GM19455 (cell line): ENCODE results near the gene SAMD4A.
"Not testable (repeated sequence)": the region's sequence is repeated elsewhere in the genome, so short reads cannot be mapped to it uniquely, and the experiment has no call there.

Source experiments
- ATAC-seq: cut with Tn5 transposase; IDR thresholded peaks from one replicate; pipeline ENCODE4 v1.9.1; 2021; ENCODE audit not compliant: unreplicated experiment

The SAMD4A gene

DNA sequence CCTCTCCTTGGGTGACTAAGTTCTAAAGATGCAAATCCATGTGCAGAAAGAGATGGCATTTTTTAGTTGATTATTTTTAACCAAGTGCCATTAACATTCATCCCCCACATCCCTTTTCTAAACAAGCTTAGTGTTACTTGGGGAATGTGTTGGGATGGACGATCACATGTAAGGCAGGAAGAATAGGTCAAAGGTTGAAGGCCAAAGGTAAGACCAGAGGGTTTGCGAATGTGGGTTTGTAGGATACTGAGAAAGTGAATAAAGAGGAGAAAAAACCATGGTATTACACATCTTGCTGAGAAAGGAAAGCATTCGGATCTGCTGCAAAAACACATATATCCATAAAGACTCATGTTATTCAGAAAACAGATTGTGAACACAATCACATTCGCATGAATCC, 224.1 kb downstream of the SAMD4A start:
- no peak for ATAC-seq

GRCh38 chr14:54792288-54792687, 225.4 kb downstream of the SAMD4A start:
- ATAC-seq, result no peak

DNA sequence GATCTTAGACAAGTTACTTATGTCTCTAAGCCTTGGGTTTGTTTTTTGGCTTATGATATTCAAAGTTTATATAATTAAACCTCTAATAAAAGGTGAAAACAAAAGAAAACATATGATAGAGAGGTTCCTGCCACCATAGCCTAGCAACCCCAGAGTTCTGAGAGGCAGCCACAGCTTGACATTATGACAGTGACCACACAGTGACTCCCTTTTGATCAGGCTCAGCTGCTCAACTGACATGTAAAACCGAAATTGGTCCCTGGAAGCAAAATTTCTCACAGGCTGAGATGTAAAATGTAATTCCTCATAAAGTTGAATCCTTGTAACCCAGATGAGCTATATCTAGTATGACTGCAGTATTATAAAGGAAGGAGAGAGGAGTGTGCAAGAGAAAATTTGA, 227.2 kb downstream of the SAMD4A start:
- ATAC-seq, result no peak

GRCh38 chr14:54794796-54795195, 227.9 kb downstream of the SAMD4A start:
- ATAC-seq, result no peak

DNA sequence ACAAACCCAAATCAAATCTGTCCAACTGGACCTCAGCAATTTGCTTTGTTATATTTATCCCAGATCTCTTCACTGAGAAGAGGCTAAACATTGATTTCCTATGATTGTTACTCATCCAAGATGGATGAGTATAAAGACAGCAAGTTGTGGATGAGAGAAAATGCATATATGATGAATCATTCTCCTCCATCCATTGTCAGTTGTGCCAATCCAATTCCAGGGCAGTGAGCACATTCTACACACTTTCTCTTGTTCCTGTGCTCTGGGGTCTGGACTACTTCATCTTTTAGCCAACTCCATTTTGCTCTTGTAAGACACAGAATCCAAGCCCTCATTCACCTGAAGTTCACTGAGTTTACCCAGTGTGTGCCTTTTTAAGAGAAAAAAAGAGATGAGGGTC, 230.0 kb downstream of the SAMD4A start:
- ATAC-seq, result no peak

DNA sequence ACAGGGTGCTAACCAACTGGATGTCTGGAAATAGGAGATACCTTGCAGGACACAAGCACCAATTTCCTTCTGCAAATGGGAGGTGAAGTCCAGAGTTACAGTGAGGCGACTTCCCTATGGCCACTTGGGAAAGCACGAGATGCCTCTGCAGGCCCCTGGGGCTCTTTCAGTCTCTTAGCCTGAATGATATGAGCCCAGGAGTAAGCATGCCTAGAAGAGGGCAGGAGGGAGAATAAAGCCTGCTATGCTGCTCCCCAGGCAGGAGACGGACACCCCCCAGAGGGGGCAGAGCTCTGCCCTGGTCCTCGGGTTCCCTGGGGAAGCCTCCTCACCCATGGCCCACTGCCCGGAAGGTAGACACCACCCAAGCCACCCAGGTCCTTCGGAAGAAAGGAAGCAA, 230.6 kb downstream of the SAMD4A start:
- ATAC-seq, result no peak

GRCh38 chr14:54797986-54798385, 231.1 kb downstream of the SAMD4A start:
- ATAC-seq, result no peak

GRCh38 chr14:54798465-54799124, 231.7 kb downstream of the SAMD4A start:
- no peak for ATAC-seq

DNA sequence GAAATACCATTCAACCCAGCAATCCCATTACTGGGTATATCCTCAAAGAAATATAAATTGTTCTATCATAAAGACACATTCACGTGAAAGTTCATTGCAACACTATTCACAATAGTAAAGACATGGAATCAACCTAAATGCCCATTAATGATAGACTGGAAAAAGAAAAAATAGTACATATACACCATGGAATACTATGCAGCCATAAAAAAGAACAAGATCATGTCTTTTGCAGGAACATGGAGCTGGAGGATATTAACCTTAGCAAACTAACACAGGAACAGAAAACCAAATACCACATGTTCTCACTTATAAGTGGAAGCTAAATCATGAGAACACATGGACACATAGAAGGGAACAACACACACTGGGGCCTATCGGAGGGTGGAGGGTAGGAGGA, 234.6 kb downstream of the SAMD4A start:
- ATAC-seq, result not testable (repeated sequence)

- no peak for ATAC-seq
Observed at GRCh38 chr14:54803396-54803795, 236.5 kb downstream of the SAMD4A start.

DNA sequence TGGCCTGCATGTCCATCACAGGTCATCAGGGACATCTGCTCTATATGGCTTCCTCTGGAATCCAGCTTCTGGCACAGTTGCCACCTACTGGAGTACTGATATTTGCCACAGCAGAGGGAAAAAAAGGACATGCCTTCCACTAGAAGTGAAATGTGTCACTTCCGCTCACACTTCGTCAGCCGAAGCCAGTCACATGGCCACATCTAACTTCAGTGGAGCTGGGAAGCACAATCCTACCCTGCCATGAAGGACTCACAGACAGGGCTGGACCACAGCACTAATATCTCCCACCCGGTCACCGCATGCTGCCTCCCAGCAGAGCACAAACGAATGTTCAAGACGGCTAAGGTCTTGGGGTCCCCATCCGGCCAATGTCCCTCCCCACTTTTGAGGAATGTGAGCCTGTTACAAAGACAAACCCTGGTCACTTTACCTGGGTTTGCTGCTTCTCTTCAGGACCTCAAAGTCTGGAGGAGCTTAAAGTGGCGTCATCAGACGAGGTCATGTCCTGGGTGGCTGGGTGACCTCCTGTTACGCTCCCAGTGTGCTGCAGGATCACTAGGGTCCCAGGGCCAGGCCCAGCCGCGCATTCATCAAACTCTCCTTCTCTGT, 237.1 kb downstream of the SAMD4A start:
- no peak for ATAC-seq

DNA sequence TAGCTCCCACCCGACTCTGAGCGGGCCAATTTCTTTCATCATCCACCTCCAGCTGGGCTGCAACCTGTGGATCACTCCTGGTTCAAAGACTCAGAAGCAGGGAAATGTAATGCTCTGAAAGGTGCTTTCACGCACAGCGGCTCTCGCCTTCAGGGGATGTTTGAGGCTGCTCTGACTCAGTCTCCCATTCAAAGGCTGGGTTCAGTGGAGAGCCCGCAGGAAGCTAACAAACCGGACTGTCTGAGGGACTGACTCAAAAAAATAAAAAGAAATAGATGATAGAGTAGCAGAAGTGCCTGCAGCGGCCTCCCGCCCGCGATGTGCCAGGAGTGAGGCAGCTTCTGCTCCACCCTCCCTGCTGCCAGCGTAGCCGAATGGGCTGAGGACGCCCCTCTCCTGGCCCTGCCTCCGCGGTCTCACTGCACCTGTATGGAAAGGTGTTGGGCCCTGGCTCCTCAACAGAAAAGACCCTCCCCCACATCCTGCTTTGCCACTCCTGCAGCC, 237.7 kb downstream of the SAMD4A start:
- no peak for ATAC-seq

DNA sequence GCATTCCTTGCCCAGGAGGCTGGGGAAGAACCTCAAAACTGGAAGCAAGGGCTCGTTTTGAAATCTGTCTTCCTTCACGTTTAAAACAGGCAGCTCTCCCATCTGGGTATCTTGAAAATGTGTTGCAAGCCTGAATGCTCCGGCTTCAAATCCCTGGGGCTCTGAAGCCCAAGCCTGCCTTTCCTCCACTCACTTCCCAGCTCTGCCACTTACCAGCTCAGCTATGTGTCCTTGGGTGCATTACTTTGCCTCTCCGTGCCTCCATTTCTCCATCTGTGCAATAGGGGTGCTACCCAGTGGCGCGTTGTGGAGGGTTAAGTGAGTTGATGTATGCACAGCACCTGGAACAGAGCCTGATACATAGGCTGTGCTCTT, 238.1 kb downstream of the SAMD4A start:
- ATAC-seq, result no peak

GRCh38 chr14:54805445-54806322, 238.8 kb downstream of the SAMD4A start:
- no peak for ATAC-seq

DNA sequence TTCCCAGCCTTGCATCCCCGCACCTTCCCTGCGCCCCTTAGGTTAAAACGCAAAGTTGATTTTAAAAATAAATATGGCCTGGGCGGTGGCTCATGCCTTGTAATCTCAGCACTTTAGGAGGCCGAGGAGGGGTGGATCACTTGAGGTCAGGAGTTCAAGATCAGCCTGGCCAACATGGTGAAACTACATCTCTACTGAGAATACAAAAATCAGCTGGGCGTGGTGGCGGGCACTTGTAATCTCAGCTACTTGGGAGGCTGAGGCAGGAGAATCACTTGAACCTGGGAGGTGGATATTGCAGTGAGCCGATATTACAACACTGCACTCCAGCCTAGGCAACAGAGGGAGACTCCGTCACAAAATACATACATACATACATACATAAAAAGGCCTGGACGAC, 239.7 kb downstream of the SAMD4A start:
- no peak for ATAC-seq

DNA sequence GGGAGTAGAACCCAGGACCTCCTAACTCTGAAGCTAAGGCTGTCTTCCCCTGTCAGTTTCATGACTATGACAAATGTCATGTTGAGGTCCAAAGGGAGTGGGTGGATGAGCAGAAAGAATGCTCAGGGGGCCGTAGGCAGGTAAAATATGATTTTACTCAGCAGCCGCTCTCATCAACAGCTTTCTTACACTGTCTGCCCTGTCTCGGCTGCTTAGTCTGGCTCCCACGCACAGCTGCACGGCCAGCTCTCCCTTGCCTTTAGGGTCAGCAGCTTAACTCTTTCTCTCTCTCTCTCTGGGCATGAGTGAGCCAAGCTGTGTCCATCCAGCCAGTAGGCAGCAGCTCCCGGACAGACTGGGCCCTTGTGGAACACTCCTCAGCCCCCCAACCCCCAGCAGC, 240.5 kb downstream of the SAMD4A start:
- no peak for ATAC-seq

DNA sequence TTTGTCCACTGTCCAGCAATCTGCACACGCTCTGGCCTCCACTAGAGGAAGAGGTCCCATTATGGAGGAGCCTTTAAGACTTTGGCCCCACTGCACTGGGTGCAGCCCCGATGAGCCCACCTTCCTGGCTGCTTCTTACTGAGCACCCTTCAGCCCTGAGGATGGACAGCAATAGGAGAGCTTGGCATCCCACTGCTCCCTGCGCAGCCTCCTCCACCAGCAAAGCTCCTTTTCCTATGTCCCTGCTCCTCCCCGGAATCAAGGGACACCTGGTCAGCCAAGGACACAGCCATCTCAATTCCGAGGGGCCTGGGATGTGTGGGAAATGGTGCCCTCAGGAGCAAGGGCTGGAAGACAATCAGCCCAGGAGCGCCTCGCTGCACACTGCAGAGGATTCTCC, 241.0 kb downstream of the SAMD4A start:
- ATAC-seq, result no peak

DNA sequence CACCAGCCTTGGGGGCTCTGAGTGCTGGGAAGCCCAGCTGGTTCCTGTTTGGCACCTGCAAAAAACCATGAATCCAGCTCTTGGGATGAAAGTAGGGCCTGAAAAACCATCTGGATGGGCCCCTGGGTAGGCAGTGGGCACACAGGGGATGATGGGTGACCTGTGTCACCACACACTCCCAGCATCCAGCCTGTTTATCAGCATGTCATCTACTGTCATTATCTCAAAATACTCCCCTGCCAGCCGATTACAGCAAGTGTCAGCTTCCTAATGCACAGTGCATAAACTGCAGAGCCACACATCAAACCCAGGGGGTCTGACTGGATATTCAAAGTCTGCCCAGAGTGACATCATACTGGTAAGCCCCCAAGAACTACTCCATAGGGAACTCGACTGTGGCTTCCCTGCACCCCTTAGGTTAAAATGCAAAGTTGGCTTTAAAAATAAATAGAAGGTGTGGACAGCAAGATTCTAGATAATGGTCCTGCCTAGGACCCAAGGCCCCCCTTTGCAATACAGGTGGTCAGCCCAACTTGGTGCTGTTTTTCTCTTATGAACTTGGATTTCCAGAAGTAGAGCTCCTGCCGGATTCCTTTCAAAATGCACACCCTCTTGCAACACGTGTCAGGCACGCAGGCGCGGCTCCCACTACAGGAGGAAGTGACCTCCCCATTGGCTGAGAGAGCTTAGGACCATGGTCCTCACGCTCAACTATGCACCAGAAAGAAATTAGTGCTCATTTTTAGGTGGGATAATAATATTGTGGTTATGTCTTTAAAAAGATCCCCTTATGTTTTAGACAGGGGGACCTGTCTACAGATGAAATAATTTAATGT, 241.6 kb downstream of the SAMD4A start:
- no peak for ATAC-seq

DNA sequence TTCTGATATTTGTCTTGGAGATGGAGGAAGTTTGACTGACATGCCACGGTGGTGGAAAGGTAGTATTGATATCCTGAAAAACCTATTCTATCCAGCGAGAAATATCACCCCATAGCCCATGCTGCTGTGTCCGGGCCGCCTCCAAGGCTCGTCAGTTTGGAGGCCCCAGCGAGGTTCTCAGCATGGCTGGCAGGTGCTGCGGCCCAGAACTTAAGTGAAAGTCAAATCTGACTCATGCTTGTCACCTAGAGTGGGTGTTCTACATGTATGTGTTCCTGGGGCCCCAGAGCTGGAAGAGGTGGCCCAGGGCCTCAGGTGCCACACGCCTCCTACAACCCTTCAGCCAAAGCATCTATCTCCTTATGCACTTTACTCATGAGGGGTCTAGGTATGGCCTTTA, 242.8 kb downstream of the SAMD4A start:
- ATAC-seq, result no peak

GRCh38 chr14:54812617-54813016, 245.7 kb downstream of the SAMD4A start:
- no peak for ATAC-seq

- no peak for ATAC-seq
Observed at GRCh38 chr14:54813081-54813480, 246.2 kb downstream of the SAMD4A start.
